ENCODE measurements around the gene AIP.

AIP gene

GRCh38 chr11:67482827-67483798 lies at the start of gene AIP:
TSS of gene AIP (plus strand) at chr11:67483026. CDS start at chr11:67483159, 133 bp downstream.
- peak; percentile 97 to 98 for DNase-seq (ENCODE audit: low read depth in 2 of 2)

- no peak for DNase-seq (ENCODE audit: low read depth in 2 of 2)
These were observed 49.1 kb upstream of the AIP start for GRCh38 chr11:67433536-67434394.

DNA sequence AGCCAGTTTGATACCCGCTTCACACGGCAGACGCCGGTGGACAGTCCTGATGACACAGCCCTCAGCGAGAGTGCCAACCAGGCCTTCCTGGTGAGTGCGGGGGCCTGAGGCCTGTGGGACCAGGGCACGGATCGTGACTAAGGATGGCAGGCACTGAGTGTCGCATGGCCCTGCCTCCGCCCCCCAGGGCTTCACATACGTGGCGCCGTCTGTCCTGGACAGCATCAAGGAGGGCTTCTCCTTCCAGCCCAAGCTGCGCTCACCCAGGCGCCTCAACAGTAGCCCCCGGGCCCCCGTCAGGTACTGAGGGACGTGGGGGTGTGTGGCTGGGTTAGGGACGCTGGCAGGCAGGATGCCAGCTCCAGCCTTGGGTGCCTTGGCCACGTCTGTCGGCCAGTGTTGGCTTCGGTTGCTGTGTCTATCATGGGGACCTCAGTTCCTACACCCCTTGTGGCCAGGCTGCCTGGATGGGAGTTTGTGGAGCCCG lies 48.4 kb upstream of the AIP start:
- no peak for DNase-seq (ENCODE audit: low read depth in 2 of 2)

- no peak for DNase-seq (ENCODE audit: low read depth in 2 of 2)
These were observed 47.6 kb upstream of the AIP start for GRCh38 chr11:67435031-67435726.

- no peak for DNase-seq (ENCODE audit: low read depth in 2 of 2)
These were observed 46.9 kb upstream of the AIP start for GRCh38 chr11:67435727-67436458.

GRCh38 chr11:67436459-67437081 lies 46.3 kb upstream of the AIP start:
- DNase-seq (ENCODE audit: low read depth in 2 of 2), result peak; percentile 74 to 75

DNA sequence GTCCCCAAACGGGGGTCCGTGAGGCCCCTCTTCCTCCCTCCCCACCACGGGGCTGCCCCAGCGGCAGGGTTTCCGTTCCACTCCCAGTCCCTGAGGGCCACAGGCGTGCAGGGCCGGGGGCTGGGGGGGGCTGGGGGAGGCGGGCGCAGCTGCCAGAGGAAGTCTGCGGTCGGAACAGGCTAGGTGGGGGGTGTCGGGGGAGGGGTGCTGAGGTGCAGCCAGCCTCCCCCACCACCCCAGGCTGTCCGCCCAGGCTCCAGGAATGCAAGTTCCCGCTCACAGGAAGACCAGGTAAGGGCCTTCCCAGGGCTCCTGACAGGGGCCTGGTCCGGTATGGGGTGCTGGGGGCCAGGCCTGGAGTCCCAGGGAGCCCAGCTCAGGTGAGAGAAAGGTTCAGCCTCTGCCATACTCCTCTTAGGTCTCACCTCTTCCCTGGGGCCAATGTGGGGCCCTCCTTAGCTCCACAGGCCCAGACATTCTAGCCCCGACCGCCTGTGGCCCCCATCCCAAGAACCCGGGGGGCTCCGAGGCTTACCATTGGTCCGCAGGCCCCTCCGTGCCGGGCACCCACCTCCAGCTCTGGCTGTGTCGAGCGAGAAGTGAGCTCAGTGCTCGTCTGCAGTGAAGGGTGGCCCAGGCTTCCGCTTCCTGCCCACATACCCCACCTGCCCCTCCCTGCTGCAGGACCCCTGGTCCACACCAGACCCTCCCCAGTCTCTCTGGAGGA lies 45.6 kb upstream of the AIP start, which contains the start of gene PTPRCAP:
PTPRCAP (minus strand) TSS at position 601 of the 727 bp plus-strand sequence; CDS start at position 538, 63 bp downstream.
- DNase-seq (ENCODE audit: low read depth in 2 of 2), result no peak

- DNase-seq (ENCODE audit: low read depth in 2 of 2), result no peak
These were observed 45.0 kb upstream of the AIP start for GRCh38 chr11:67437809-67438157.

GRCh38 chr11:67438158-67438902 lies 44.5 kb upstream of the AIP start:
- DNase-seq (ENCODE audit: low read depth in 2 of 2), result peak; percentile 77 to 78

DNA sequence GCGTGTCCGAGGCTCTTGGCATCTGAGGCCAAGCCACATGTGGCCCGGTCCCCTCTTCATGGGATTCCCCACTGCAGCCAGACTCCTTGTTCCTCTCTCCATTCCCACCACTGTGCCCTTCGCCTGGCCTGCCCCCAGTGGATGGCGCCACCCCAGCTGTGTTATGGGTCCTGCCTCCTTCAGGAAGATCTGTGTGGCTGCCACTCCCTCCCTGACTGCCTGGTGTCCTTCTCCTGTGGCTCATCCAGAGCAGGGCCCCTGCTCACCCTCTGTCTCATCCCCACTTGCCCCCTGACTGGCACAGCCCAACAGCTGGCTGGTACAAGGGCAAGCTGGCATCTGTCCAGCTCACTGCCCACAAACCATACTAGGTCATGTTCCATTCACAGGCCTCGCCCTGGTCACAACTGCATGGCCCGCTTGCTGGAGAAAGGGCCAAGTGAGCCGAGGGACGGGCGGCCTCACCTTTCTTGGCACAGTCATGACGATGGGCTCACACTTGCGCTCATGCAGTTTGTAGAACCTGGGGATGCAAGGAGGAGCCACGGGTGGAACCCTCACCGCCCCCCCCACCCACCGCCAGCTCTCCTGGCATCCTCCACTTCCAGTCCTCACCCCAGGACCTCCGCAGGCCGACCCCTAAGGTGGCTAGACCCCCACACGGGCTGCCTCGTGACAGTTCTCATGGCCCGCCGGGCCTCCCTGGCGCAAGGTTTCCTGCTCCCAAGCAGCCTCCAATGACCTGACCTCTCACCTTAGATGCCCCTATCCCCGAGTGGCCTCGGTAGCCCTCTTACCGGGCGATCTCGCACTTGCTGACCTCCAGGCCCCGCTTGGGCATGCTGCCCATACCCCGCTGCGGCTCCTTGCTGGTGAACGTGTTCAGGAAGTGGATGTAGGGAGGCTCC lies 43.3 kb upstream of the AIP start:
- DNase-seq (ENCODE audit: low read depth in 2 of 2), result no peak

DNA sequence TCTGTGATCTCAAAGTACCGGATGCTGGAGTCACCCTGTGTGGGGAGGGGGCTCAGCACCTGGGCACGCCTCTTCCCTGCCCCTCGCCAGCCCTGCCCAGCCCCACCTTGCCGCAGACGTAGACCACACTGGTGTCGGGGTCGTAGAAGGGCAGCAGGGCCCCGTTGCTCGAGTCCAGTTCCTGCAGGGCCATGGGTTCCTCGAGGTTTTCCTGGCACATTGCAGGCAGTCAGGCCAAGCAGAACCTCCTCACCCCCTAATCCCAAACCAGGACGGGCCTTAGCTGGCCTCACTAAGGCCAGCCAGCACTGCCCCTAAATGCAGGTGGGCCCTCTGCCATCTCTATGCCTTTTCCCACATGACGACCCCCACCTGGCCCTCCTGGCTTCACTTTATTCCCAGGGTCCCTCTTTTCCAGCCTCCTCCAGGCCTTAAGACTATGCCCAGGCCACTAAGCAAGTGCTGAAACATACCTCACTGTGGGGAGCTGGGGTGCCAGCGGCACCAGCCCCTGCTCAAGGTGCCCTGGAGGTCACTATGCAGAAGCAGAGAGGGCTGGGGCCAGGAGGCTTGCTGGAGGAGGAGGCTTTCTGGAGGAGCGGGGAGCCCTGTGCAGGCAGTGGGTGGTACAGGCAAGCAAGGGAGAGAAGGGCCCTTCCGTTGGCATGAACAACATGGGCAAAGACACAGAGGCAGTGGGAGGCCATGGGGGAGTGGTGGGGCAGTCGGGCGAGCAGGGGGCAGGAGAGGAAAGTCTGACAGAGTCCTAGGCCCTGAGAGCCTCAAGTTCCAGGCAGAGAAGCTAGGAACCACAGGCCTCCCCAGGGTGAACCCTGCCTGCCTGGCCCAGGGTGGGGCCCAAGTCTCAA lies 42.4 kb upstream of the AIP start:
- no peak for DNase-seq (ENCODE audit: low read depth in 2 of 2)

DNA sequence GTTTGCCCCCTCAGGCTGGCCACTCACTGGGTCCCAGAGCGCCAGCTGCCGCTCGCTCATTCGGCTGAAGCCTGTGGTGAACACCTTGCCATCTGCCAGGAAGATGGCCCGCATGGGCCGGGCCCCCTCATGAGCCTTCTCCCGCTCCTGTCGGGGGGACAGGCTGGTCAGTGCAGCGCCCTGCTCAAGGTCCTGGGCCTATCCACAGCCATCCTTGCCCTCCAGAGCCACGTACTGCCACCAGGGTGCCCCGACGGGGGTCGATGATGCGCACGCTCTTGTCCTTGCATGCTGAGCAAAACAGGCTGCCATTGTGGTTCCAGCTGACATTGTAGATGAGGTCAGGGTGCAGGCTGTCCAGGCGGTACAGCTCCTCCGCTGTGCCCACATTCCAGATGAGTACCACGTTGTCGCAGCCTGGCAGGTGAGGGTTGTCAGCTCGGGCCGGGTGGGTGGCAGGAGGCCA lies 41.7 kb upstream of the AIP start:
- DNase-seq (ENCODE audit: low read depth in 2 of 2), result no peak

- DNase-seq (ENCODE audit: low read depth in 2 of 2), result no peak
These were observed 41.0 kb upstream of the AIP start for GRCh38 chr11:67441731-67442351.

DNA sequence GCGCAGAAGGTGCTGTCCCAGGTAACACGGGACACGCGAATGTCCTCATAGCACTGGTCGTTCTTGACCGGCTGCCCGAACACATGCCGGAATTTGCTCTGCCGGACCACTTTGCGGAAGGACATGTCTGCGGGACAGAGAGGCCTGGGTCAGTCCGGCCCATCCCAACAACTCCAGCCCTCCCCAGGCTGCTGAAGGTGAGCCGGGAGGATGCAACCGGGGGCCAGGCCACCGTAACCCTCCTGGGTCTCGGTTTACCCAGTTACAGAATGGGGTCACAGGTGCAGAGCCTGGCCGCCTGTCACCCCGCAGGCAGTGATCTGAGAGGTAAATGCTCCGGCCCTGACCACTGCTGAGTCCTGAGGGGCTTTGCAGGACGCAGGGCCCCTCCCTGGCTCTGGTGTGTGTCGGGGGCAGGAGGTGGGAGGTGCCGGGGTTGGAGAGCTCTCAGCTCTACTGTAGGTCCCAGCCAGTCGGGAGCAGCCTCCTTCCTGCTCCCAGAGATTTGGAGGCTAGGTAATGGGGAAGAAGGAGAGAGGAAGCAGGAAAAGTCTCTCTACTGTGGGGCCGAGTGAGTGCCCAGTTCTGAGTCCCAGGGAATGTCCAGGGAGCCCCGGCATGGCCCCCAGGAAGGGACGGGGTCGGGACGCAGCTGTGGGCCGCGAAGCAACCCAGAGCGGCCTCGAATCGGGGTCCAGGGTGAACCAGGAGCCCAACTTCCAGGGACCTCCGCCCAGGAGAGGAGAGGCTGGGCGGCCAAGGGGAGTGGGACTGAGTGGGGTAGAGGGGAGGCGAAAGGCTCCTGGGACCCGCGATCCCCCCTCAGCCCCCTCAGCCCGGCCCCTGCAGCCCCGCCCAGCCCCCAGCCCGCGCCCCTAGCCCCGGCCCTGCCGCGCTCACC lies 40.1 kb upstream of the AIP start:
- no peak for DNase-seq (ENCODE audit: low read depth in 2 of 2)

DNA sequence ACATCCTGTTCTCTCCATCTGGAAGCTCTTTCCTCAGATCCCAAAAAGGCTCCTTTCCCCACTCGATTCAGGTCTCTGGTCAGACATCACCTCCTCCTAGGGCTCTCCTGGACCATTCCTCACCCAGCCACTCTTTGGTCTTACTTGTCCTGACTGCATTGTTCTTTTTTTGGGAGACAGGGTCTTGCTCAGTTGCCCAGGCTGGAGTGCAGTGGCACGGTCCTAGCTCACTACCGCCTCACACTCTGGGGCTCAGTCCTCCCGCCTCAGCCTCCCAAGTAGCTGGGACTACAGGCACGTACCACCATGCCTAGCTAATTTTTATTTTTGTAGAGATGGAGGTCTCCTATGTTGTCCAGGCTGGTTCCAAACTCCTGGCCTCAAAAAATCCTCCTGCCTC lies 37.3 kb upstream of the AIP start:
- no peak for DNase-seq (ENCODE audit: low read depth in 2 of 2)
